22Rv1 (cell line): ENCODE measurements around the gene PLA2G4C.

Source experiments
- CTCF ChIP-seq: fragments of 450-650 bp; IDR thresholded peaks from 2 replicates; pipeline ENCODE4 v1.5.1; 2017; ENCODE audit warnings: mild to moderate bottlenecking
- ZFX ChIP-seq: fragments of 450-650 bp; IDR thresholded peaks from 2 replicates; pipeline ENCODE4 v1.6.1; 2017; ENCODE audit warnings: antibody characterized with exemption, borderline replicate concordance

- TF ChIP-seq ZFX, result no peak
- no peak for TF ChIP-seq CTCF
Measured at GRCh38 chr19:48036765-48037164, 73.9 kb downstream of the PLA2G4C start.
